HepG2 (cell line): ENCODE measurements around the gene SPATA33. TPM values are rescaled to one million over a fixed set of nuclear protein-coding genes. Genes with fewer than 3 reads are reported as not detected.

Experiments
- CHD4 ChIP-seq: fragments of 200-600 bp; sonication (generic); IDR thresholded peaks from 2 replicates; pipeline ENCODE4 v1.7.0; 2017; ENCODE audit warnings: mild to moderate bottlenecking, low read length, borderline replicate concordance
- DNMT3B ChIP-seq: conservative IDR thresholded peaks from 2 replicates; pipeline ENCODE4 v1.6.1; 2016; ENCODE audit warnings: missing biosample characterization, control low read depth
- FOXM1 ChIP-seq: sonication (generic); formaldehyde crosslinking; IDR thresholded peaks from 2 replicates; pipeline ENCODE4 v1.5.0; 2020; ENCODE audit warnings: missing genetic modification reagents
- GLI4 ChIP-seq: sonication (generic); formaldehyde crosslinking; IDR thresholded peaks from 2 replicates; pipeline ENCODE4 v1.5.1; 2020; ENCODE audit warnings: missing genetic modification reagents, mild to moderate bottlenecking, moderate library complexity, borderline replicate concordance
- IRX3 ChIP-seq: sonication (generic); formaldehyde crosslinking; IDR thresholded peaks from 2 replicates; pipeline ENCODE4 v1.8.1; 2023; ENCODE audit warnings: mild to moderate bottlenecking, low read depth, missing genetic modification reagents, borderline replicate concordance
- REST ChIP-seq, 2 experiments: IDR thresholded peaks; 2 replicates each; pipeline ENCODE4 v1.6.1; 2011 to 2012; ENCODE audit warnings: low read length in 2 of 2, borderline replicate concordance in 1 of 2, low read depth in 1 of 2, mild to moderate bottlenecking in 1 of 2, moderate library complexity in 1 of 2
- ZBTB40 ChIP-seq, 2 experiments: fragments of 450-650 bp in 1 of 2; sonication (generic) in 1 of 2; formaldehyde crosslinking in 1 of 2; IDR thresholded peaks; 2 replicates each; pipeline versions ENCODE4 v1.6.1 to v1.8.0; 2016 to 2022; ENCODE audit warnings: antibody characterized with exemption in 1 of 2, mild to moderate bottlenecking in 1 of 2, missing genetic modification reagents in 1 of 2
- ZFP36 ChIP-seq: fragments of 150-350 bp; IDR thresholded peaks from 2 replicates; pipeline ENCODE4 v1.6.1; 2018; ENCODE audit warnings: borderline replicate concordance, low read length, low read depth; ENCODE audit not compliant: partially characterized antibody
- ZNF770 ChIP-seq: sonication (generic); formaldehyde crosslinking; IDR thresholded peaks from 2 replicates; pipeline ENCODE4 v1.5.0; 2020; ENCODE audit warnings: mild to moderate bottlenecking, missing genetic modification reagents
- ZNF792 ChIP-seq: IDR thresholded peaks from 2 replicates; pipeline ENCODE4 v1.6.1; 2016
- ZXDC ChIP-seq: sonication (generic); formaldehyde crosslinking; IDR thresholded peaks from 2 replicates; pipeline ENCODE4 v1.5.0; 2020; ENCODE audit warnings: mild to moderate bottlenecking, missing genetic modification reagents
- polyA plus RNA-seq, 8 experiments: library from polyadenylated mRNA; depleted of rRNA in 3 of 8; stranded (reverse) in 7 of 8; unstranded in 1 of 8; fragments of >200 nt; fragmentation: Illumina TruSeq in 4 of 8; extraction: Trizol in 4 of 8; gene quantifications; 2 replicates each; pipeline versions ENCODE4 v1.2.1 to v1.2.3, GENCODE V29; 2011 to 2016; ENCODE audit warnings: low read depth in 4 of 8, missing spikeins in 1 of 8, mixed read lengths in 1 of 8; ENCODE audit not compliant: insufficient read depth in 1 of 8
- total RNA-seq, 5 experiments: library from RNA; depleted of rRNA; stranded (reverse); fragments of >200 nt; fragmentation: Illumina TruSeq; extraction: Trizol; gene quantifications; 2 replicates each; pipeline ENCODE4 v1.2.3, GENCODE V29; 2016; ENCODE audit warnings: low read depth in 1 of 5

The SPATA33 gene
- total and polyA plus RNA-seq, 2 of the 13 experiments (the other 11 are each of a cell fraction or from before 2014, with no cell fraction given) = 5.7 to 11.0 TPM

- TF ChIP-seq REST (IDR thresholded peaks at IDR 0.05; ENCODE audit: borderline replicate concordance in 1 of 2, low read depth in 1 of 2, low read length in 2 of 2) (no peak), ZBTB40 (IDR thresholded peaks at IDR 0.05) (0 out of 2 replicates have a peak, but pooled peaks have one; percentile 12), ZBTB40 (CRISPR knock-in tag; IDR thresholded peaks at IDR 0.05) (no peak), IRX3 (CRISPR knock-in tag) (no peak), CHD4 (no peak), GLI4 (CRISPR knock-in tag) (no peak), ZXDC (CRISPR knock-in tag) (no peak), DNMT3B (CRISPR knock-in tag) (no peak), ZFP36 (peak; percentile 92), FOXM1 (no peak), ZNF770 (CRISPR knock-in tag) (no peak), ZNF792 (no peak)
Observed at GRCh38 chr16:89678258-89678657, 20.6 kb downstream of the SPATA33 start (continued).
